D721Med (cell line): Measurements from ENCODE around the gene CCL4L2.
"Not testable (repeated sequence)": the region's sequence is repeated elsewhere in the genome, so short reads cannot be mapped to it uniquely, and the experiment has no call there.

Experiments used
- DNase-seq: peaks from one replicate; pipeline ENCODE4 v3.0.0; 2011; ENCODE audit warnings: low spot score; ENCODE audit not compliant: insufficient read length
- FAIRE-seq: peaks from 2 replicates; lab custom pipeline; 2011; peaks lifted over from hg19 to GRCh38; lab: Jason Lieb, UNC
- TF ChIP-seq, protein P1 (sequence below): IDR thresholded peaks from 2 replicates; pipeline ENCODE4 v1.5.1; 2012; ENCODE audit warnings: mild to moderate bottlenecking, control low read depth; ENCODE audit not compliant: insufficient read depth; ENCODE audit errors: missing control alignments

The CCL4L2 gene

DNA sequence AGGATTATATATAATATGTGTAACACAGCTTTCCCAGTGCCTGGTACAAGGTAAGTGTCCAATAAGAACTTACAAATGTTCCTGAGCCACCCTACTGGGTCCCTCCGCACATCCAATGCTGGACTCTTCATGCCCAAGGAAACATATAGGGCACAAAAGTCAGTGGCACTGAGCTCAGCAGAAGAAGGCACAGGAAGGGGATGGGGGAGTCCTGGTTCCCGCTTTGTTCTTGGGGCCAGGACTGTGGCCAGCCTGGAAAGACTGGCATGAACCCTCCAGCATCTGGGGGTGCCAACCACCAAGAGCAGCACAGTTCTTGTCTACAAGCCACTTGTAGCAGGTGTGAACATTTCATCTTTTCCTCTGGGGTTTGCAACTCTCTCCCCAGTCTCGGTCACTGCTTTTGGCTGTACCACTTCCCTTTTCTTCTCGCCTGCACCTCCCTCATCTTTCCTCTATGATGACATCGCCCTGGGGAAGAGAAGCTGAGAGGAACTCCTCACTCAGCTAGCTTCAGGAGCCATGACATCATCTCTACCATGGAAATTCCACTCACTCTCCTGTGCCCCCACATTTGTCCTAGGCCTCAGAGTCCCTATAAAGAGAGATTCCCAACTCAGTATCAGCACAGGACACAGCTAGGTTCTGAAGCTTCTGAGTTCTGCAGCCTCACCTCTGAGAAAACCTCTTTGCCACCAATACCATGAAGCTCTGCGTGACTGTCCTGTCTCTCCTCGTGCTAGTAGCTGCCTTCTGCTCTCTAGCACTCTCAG, at the start of gene CCL4L2:
Gene CCL4L2, plus strand, starts transcription at position 625 of the 773 bp plus-strand sequence.
- FAIRE-seq, DNase-seq: not testable (repeated sequence)

DNA sequence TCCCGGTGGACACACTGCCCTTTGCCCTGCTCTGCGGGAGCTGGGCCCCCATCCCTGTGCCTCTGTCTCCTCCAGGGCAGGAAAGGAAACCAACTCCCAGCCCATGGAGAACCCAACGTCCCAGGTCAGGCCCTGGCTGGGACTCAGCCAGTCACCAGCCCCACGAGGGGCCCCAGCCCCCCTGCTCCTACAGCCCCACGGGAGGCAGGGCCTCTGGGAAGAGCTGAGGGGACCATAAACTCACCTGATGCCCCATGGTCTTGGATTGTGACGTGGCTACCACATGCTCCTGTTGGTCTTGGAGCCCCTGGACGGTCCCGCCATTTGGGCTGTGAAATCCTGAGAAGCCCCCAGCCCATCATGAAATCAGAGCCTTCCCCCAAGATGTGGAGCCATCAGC, 42.0 kb upstream of the CCL4L2 start:
- FAIRE-seq, DNase-seq: not testable (repeated sequence)

DNA sequence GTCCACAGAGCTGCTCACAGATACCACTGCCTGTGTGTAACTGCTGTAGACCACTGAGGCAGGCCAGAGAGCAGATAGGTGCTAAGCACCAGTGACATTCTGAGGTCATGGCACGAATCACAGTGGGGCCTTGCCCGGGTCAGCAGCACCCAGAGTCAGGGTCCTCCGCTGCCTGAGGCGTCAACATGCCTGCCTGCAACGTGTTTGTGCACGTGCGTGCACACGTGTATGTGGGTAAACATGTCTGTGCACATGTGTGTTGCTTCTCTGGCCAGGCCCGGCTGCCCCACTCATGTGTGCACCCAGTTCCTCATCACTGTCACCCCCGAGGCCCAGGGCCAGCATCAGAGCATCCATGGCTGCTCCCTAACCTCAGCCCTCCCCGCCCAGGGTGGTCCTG, 34.3 kb upstream of the CCL4L2 start, which contains the start of gene TBC1D3B:
Gene TBC1D3B, minus strand, starts transcription at position 101 of the 400 bp plus-strand sequence. CDS start 1,586 bp downstream, outside the sequence.
- not testable (repeated sequence) for FAIRE-seq, DNase-seq

DNA sequence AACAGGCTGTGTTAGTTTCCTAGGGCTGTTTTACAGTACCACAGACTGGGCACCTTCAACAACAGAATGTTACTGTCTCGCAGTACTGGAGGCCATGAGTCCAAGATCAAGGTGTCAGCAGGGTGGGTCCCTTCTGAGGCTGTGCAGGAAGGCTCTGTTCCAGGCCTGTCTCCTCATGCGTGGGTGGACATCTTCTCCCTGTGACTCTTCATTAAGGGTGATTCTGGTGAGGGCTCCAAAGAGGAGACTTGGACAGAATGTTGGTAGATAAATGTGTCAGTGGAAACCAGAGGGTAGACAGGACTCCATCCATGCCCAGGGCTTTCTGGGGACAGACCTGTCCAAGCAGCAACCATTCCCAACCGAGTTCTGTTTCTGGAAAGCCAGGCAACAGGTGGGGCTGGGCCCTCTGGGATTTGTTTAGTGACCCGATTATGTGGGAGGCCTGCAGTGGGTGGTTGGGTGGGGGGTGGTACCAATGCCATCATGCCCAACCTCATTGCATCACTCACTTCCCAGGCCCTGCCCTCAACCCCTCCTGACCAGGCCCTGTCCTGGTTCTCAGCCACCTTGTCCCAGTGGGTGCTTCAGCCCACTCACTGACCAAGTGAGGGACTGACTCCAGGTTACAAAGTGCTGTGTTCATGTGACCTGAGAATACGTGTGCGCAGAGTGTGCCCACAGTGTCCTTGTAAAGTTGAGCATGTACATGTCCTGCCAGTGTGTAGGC, 29.3 kb upstream of the CCL4L2 start:
- not testable (repeated sequence) for FAIRE-seq

DNA sequence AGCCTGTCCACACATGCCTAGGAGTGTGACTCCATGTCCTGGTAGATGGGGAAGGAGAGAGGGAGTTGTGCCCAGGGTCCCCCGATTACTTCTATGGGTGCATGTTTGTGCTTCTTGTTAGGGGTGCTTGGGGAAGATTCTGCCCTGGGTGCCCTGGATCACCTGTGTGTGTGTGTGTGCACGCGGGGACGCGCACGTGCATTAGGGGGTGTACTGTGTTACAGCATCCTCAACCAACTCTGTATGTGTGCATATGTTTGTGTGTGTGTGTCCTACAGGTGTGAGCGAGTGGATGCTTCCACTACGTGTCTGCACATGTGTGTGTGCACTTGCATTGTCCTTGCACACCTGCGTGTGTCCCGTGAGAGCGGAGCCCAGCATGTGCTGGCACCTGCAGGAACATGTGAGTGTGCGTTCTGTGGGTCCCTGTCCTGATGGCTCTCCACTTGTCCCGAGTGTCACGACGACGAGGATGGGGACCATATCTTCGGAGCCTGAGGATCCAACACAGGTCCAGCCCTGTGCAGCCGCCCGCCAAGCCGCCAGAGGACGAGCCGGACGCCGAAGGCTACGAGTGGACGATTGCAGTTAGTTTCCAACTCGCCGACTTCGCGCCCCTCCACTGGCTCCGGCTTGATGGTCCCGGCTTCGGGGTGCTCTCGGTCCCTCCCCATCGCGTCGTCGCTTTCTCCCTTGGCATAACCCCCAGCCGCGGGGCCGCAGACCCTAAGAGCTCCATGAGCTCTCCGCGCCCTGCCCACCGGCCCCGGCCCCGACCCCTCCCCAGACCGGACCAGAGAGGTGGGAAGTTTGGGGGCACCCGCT, 28.5 kb upstream of the CCL4L2 start:
- no peak for DNase-seq
- no peak for FAIRE-seq
- TF ChIP-seq, protein P1, sequence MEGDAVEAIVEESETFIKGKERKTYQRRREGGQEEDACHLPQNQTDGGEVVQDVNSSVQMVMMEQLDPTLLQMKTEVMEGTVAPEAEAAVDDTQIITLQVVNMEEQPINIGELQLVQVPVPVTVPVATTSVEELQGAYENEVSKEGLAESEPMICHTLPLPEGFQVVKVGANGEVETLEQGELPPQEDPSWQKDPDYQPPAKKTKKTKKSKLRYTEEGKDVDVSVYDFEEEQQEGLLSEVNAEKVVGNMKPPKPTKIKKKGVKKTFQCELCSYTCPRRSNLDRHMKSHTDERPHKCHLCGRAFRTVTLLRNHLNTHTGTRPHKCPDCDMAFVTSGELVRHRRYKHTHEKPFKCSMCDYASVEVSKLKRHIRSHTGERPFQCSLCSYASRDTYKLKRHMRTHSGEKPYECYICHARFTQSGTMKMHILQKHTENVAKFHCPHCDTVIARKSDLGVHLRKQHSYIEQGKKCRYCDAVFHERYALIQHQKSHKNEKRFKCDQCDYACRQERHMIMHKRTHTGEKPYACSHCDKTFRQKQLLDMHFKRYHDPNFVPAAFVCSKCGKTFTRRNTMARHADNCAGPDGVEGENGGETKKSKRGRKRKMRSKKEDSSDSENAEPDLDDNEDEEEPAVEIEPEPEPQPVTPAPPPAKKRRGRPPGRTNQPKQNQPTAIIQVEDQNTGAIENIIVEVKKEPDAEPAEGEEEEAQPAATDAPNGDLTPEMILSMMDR, result no peak

More for the DNA sequence above, 29.3 kb upstream of the CCL4L2 start:
- not testable (repeated sequence) for DNase-seq

DNA sequence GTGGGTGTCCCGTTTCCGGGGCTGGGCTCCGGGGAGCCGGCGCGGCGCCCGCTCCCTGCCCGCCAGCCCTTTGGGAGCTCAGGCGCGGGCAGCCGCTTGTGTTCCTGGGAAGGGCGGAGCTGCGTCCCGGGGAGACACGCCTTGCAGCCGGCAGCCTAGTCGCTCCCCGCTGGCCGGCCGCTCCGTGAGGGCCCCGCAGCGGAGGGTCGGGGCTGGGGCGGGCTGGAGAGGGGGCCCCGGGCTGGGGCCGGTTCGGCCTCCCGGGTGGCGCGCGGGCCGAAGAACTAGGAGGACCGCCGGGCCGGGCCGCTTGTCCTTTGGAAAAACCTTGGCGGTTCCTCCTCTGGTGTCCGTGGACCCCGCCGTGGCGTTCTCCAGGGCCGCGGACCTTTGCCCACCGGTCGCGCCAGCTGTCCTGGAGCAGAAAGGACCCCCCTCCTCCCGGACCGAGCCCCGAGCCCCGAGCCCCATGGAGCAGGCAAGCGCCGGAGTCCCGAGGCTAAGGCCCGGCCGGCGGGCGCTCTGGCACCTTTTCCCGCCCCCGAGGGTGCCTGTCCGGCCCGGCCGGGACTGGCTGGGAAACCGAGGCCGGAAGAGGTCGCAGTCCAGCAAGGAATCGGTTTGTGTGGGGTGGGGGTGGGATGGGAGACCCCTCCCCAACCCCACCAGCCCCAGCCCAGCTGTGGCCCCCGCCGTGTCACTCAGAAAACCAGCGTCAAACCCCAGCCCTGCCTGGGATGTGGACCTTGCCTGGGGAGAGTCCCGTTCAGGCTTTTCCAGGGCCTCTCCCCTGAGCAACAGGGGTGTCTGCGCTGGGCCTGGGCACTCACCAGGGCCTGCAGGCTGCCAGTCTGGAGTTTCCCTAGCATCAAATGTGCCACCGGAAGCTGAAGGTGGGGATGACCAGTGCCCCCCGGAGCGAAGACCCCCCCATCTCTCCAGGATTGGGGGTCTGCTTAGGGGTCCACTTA, 27.6 kb upstream of the CCL4L2 start:
- FAIRE-seq, result no peak
- peak; percentile 34 for DNase-seq

DNA sequence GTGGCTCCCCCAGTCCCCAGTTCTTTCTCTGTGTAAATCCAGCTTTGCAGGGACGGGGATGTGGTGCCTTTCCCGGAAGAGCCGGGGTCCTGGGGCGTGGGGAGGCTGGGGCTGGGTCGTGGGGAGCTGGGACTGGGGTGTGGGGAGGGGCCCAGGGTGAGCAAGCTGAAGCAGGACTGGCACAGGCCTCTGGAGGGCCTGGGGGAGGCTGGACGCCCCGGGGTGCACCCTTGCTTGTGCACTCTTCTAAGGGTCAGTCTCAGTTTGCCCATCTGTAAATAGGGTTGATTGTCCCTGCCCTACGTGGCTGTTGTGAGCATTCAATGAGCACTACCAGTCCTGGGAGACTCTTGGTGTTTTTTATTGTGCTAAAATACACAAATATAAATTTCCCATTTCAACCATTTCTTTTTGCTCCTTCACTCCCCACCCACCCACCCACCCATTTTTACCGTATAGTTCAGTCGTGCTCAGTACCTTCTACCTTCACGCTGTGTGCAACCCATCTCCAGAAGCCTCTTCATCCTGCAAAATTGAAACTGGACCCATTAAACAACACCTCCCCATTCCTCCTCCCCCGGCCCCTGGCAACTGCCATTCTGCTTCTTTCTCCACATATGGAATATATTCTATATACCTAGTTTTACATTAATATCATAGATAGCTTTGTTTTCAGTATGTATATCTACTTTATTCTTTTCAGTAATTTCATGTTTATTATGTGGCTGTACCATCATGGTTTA, 26.7 kb upstream of the CCL4L2 start:
- DNase-seq (no peak), FAIRE-seq (no peak)
- TF ChIP-seq, protein P1, result no peak

More for the DNA sequence above, 27.6 kb upstream of the CCL4L2 start:
- TF ChIP-seq, protein P1, result no peak

DNA sequence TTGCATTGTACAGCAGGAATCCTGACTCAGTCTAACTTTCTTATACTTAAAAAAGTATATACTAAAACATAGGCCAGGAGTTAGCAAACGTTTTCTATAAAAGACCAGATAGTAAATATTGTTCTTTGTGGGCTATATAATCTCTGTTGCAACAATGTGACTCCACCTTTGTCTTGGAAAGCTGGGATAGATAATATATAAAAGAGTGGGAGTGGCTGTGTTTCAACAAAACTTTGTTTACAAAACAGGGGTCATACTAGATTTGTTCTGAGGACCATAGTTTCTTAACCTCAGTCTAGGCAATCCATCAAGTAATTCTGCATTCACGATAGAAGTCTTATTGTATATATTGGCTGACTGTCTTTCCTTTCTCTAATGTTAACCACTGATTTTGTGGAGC, 25.4 kb upstream of the CCL4L2 start:
- TF ChIP-seq, protein P1, result no peak
- DNase-seq, result no peak

DNA sequence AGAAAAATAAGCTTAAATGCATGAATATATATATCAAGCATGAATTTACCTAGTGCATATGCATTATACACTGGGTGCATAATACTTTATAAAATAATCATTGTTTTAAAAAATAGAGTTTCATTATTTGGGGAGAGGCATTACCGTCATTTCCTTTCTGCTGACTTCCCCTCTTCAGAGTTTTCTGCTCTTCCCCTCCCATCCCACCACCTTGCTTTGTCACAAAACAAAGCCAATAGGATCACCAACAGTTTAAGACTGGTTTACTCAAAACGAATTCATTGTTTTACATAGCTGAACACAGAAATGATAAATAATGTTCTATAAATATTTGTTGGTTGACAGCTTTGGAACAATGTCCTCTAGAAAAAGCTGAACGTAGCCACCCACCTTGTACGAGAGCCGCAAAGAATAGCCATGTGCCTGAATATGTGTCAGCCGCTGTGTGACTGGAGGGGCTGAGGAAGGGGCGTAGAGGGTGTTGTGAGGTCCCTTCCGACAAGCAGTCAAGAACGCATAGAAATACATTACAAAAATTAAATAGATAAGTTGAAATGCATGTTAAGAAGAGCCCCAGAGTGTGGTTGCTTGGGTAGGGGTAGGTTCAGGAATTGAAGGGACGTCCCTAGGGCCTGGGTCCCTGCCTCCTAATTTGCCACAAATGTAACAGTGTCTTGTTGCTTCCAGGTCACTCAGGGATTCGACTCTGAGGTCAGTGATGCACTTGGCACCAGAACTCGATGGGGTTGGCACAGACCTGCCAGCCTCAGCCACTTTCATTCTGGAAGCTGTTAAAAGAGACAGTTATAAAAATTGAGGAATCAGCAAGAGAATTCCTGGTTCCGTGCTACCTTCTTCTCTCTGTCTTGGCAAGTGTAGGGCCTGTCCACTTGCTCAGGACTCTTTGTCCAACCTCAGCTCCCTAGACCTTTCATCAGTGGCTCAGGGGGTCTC, 23.8 kb upstream of the CCL4L2 start:
- not testable (repeated sequence) for DNase-seq, FAIRE-seq

More for the DNA sequence above, 25.4 kb upstream of the CCL4L2 start:
- FAIRE-seq, result no peak

DNA sequence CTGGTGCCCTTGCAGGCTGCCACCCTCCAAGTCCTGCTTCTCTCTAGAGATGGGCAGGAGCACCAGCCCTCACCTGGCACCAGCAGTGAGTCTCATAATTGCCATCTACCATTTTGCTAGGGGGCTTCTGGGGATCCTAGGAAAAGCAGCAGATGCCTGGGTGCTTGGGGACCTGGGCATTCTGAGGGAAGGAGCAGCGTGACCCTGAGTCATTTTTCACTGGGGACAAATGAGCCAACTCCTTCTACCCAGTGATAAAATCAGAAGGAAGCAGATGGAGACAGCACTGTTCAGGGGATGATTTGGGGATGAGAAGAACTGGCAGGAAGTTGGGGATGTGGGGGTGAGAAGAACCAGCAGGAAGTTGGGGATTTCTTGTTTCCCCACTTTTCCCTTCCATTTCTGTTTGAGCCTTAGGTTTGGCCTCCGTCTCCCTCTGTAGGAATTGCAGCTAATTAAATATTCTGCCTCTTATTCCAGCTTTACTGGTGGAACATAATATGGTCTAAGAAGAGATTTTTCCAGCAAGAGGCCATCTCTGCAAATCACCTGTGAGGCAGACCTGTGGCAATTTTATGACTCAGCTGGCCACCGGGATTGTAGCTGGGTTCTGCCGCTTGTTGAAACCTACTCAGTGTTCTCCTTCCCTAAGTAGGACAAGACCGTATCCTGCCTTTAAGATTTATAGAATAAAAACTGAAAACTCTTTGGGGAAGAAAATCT, 22.8 kb upstream of the CCL4L2 start:
- not testable (repeated sequence) for DNase-seq, FAIRE-seq
